Measurements from ENCODE around the gene PAPOLG.
"Not testable (repeated sequence)": the region's sequence is repeated elsewhere in the genome, so short reads cannot be mapped to it uniquely, and the experiment has no call there.

PAPOLG gene

GRCh38 chr2:60823694-60824305 is 67.7 kb downstream of the PAPOLG start:
- no peak for DNase-seq

DNA sequence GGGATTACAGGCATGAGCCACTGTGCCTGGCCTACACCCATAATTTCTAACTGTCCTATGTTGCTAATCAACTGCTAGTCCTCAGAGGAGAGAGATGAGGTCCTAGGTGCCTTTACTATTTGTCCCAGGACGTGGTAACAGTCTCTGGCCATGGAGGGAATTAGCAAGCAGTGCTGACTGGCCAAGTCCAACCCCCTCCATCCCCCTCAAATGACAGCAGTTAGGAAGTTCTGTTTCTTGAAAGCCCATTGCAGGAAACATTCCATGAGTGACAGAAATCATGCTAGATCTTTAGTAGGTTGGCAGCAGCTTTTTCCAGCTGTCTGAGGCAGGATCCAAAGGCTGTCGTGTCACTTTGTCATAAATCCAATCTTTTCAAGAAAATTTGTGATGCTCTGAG is 69.6 kb downstream of the PAPOLG start:
- DNase-seq: no peak

- DNase-seq: no peak
Observed at GRCh38 chr2:60826111-60826510, 70.0 kb downstream of the PAPOLG start.

DNA sequence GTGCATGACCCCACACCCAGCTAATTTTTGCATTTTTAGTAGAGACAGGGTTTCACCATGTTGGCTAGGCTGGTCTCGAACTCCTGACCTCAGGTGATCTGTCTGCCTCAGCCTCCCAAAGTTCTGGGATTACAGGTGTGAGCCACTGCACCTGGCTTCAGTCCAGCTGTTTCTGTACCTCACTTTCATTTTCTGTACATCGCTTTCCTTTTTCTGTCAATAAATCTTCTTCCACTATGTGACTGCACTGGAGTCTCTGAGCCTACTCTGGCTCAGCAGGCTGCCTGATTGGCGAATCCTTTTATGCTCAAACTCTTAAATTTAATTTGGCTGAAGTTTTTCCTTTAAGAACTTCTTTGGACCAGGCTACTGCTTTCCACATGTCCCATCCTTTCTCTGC is 70.8 kb downstream of the PAPOLG start:
- DNase-seq: not testable (repeated sequence)

GRCh38 chr2:60827369-60827768 is 71.3 kb downstream of the PAPOLG start:
- DNase-seq: no peak

- DNase-seq: no peak
Observed at GRCh38 chr2:60830991-60831390, 74.9 kb downstream of the PAPOLG start.

- no peak for DNase-seq
Observed at GRCh38 chr2:60831921-60832320, 75.9 kb downstream of the PAPOLG start.

DNA sequence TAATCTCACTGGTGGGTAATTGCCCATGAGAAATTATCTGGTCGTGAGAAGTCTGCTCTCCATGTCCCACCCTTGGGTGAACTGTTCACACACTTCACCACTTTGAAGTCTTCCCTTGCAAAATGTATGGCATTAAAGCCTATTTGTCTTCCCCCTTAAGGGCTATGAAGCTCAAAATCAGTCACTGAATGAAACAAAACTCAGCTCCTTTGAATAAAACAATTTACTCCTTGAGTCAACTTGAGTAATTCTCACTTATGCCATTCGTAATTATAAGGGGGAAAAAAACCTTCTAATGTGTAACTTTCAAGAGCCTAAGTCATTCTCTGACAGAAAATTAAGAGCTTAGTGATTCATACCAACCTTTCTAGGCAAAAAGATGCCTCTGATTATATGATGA is 76.6 kb downstream of the PAPOLG start:
- DNase-seq: no peak

GRCh38 chr2:60834270-60834717 is 78.2 kb downstream of the PAPOLG start:
- DNase-seq: no peak

GRCh38 chr2:60836491-60836890 is 80.4 kb downstream of the PAPOLG start:
- no peak for DNase-seq

DNA sequence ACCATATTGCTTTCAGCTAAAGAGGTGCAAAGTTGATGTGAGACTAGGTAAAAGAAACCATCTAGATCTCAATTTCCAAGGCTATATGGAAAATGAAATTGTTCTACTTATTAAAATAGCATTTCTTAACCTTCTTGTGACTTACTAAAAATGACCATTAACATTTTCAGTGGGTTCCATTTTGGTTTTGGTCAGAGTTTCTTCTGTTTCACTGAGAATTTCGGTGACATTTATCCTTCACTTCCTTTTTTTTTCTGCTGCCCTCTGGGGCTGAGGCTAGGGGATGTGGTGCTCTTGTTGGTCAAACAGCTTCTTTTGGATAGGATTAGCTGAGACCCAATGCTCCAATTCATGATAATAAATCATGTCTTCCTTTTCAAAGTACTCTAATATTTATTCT is 81.1 kb downstream of the PAPOLG start:
- no peak for DNase-seq

GRCh38 chr2:60838481-60838880 is 82.4 kb downstream of the PAPOLG start:
- no peak for DNase-seq

DNA sequence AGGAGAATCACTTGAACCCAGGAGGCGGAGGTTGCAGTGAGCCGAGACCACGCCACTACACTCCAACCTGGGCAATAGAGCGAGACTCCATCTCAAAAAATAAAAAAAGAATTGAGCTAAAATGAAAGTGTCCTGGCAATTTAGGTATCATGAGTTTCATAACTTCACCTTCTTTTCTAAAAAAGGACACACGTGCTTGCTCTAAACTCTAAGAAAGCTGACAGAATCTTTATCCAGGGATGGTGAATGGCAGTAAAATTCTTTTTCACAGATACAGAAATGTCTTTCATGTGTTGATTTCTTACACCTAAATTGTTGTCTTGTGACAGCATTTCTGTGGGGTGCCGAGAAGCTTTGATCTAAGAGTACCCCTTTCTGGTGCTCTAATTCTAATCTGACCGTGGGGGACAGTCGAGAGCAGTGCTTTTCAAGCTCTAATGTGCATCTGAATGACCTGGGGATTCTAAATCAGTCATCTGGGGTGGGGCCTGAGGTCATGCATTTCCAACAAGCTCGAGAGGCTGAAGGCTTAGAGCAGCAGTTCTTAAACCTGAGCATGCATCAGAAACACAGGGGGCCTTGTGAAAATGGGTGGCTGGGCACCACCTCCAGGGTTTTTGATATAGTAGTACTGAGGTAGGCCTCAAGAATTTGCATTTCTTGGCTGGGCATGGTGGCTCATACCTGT is 83.2 kb downstream of the PAPOLG start:
- DNase-seq: no peak

- DNase-seq: no peak
Observed at GRCh38 chr2:60840880-60841279, 84.8 kb downstream of the PAPOLG start.

DNA sequence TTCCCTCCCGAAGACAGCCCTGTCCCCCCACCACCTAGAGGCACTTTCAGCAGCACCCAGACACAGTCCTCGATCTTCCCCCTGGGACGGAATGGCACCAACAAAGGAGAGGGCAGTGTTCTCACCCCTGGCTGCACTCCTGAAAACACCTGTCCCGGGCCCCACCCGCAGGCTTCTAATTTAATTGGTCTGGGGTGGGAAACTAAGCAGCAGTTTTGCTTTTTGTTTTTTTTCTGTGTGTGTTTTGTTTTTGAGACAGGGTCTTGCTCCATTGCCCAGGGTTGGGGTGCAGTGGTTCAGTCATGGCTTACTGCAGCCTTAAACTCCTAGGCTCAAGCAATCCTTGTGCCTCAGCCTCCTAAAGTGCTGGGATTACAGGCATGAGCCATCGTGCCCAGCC is 86.9 kb downstream of the PAPOLG start:
- no peak for DNase-seq

- no peak for DNase-seq
Observed at GRCh38 chr2:60844105-60844504, 88.0 kb downstream of the PAPOLG start.

- no peak for DNase-seq
Observed at GRCh38 chr2:60847854-60848253, 91.8 kb downstream of the PAPOLG start.

All from effector CD8-positive, alpha-beta T cell (primary cell).